Endothelial cell (in vitro differentiated cells): ENCODE results near the gene ALDH3B2. TPM values are rescaled to one million over a fixed set of nuclear protein-coding genes. Genes with fewer than 3 reads are reported as not detected.

Source experiments
- DNase-seq: peaks from one replicate; pipeline ENCODE4 v3.0.0; 2021; ENCODE audit warnings: low spot score
- H3K27ac Mint-ChIP-seq: one replicate; pipeline ENCODE4 v1.8.0; 2021; ENCODE audit warnings: mixed read lengths, inconsistent platforms; ENCODE audit not compliant: unreplicated experiment
- H3K27me3 Mint-ChIP-seq: one replicate; pipeline ENCODE4 v1.8.0; 2021; ENCODE audit warnings: mild to moderate bottlenecking, moderate library complexity, mixed read lengths, inconsistent platforms; ENCODE audit not compliant: unreplicated experiment
- H3K36me3 Mint-ChIP-seq: one replicate; pipeline ENCODE4 v1.8.0; 2021; ENCODE audit warnings: mild to moderate bottlenecking, low read depth, mixed read lengths, inconsistent platforms; ENCODE audit not compliant: unreplicated experiment
- H3K4me1 Mint-ChIP-seq: one replicate; pipeline ENCODE4 v1.8.0; 2021; ENCODE audit warnings: mild to moderate bottlenecking, mixed read lengths, inconsistent platforms; ENCODE audit not compliant: unreplicated experiment
- H3K4me3 Mint-ChIP-seq: one replicate; pipeline ENCODE4 v1.8.0; 2021; ENCODE audit warnings: mild to moderate bottlenecking, mixed read lengths, inconsistent platforms; ENCODE audit not compliant: unreplicated experiment
- H3K9me3 Mint-ChIP-seq: one replicate; pipeline ENCODE4 v1.8.0; 2021; ENCODE audit warnings: mixed read lengths, inconsistent platforms; ENCODE audit not compliant: unreplicated experiment
- total RNA-seq: library from RNA; stranded (reverse); fragmentation: NEBNext Ultra II Directional; extraction: Animal tissue kit (Norgen Biotek cat#: 25700); gene quantifications from one replicate; pipeline ENCODE4 v1.2.1, GENCODE V29; 2021; ENCODE audit not compliant: unreplicated experiment
- TF ChIP-seq, protein P1 (sequence below): fragments of 200-600 bp; sonication (generic); IDR thresholded peaks from one replicate; pipeline ENCODE4 v1.5.0; 2021; ENCODE audit warnings: antibody characterized with exemption; ENCODE audit not compliant: unreplicated experiment

Gene ALDH3B2
- total RNA-seq, 1 donor from 2014 or later, result 0.72 TPM

- no peak overlapping the region for H3K4me3 Mint-ChIP-seq
- no peaks in the 10 kb centered on the region for H3K4me1 Mint-ChIP-seq
- TF ChIP-seq, protein P1, sequence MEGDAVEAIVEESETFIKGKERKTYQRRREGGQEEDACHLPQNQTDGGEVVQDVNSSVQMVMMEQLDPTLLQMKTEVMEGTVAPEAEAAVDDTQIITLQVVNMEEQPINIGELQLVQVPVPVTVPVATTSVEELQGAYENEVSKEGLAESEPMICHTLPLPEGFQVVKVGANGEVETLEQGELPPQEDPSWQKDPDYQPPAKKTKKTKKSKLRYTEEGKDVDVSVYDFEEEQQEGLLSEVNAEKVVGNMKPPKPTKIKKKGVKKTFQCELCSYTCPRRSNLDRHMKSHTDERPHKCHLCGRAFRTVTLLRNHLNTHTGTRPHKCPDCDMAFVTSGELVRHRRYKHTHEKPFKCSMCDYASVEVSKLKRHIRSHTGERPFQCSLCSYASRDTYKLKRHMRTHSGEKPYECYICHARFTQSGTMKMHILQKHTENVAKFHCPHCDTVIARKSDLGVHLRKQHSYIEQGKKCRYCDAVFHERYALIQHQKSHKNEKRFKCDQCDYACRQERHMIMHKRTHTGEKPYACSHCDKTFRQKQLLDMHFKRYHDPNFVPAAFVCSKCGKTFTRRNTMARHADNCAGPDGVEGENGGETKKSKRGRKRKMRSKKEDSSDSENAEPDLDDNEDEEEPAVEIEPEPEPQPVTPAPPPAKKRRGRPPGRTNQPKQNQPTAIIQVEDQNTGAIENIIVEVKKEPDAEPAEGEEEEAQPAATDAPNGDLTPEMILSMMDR, result no peak
- DNase-seq, result no peak
- no peak overlapping the region for H3K27ac Mint-ChIP-seq
- no peaks in the 10 kb centered on the region for H3K36me3 Mint-ChIP-seq
- no peaks in the 10 kb centered on the region for H3K9me3 Mint-ChIP-seq
- no peaks in the 10 kb centered on the region for H3K27me3 Mint-ChIP-seq
Observed at GRCh38 chr11:67699521-67699920, 25.1 kb upstream of the ALDH3B2 start.

- TF ChIP-seq, protein P1, result no peak
- no peak overlapping the region for H3K4me3 Mint-ChIP-seq
- H3K9me3 Mint-ChIP-seq, result no peaks in the 10 kb centered on the region
- no peak for DNase-seq
- H3K36me3 Mint-ChIP-seq, result no peaks in the 10 kb centered on the region
- no peaks in the 10 kb centered on the region for H3K4me1 Mint-ChIP-seq
- no peaks in the 10 kb centered on the region for H3K27me3 Mint-ChIP-seq
- no peak overlapping the region for H3K27ac Mint-ChIP-seq
Observed at GRCh38 chr11:67698247-67698646, 23.8 kb upstream of the ALDH3B2 start.

- DNase-seq, result no peak
- no peak overlapping the region for H3K4me3 Mint-ChIP-seq
- no peak overlapping the region for H3K27ac Mint-ChIP-seq
- H3K27me3 Mint-ChIP-seq, result no peaks in the 10 kb centered on the region
- H3K36me3 Mint-ChIP-seq, result no peaks in the 10 kb centered on the region
- H3K9me3 Mint-ChIP-seq, result no peaks in the 10 kb centered on the region
- TF ChIP-seq, protein P1, result no peak
- no peaks in the 10 kb centered on the region for H3K4me1 Mint-ChIP-seq
Observed at GRCh38 chr11:67697846-67698245, 23.4 kb upstream of the ALDH3B2 start.

- H3K27ac Mint-ChIP-seq, result no peak overlapping the region
Observed at GRCh38 chr11:67696998-67697397, 22.6 kb upstream of the ALDH3B2 start.

DNA sequence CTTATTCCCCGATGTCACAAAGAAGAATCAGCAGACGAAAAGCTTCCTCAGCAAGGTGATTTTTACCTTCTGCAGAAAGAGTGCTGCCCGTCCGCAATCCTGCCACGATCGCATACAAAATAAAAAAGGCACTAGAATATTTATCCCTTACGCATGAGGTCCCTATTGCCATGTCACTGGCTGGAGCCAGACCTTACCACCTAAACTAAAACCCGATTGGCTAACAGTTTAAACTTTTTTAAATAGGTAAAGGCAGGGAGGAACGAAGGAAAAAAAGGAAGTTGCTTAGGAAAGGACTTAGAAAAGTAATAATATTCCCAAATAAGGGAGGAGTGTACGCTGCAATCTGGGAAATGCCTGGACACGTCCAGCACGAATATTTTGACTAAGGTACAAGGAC lies 21.2 kb upstream of the ALDH3B2 start:
- no peak for DNase-seq
- no peak overlapping the region for H3K4me3 Mint-ChIP-seq
- TF ChIP-seq, protein P1, result no peak
- no peaks in the 10 kb centered on the region for H3K36me3 Mint-ChIP-seq
- no peaks in the 10 kb centered on the region for H3K9me3 Mint-ChIP-seq
- H3K4me1 Mint-ChIP-seq, result no peaks in the 10 kb centered on the region
- no peaks in the 10 kb centered on the region for H3K27me3 Mint-ChIP-seq
- H3K27ac Mint-ChIP-seq, result no peak overlapping the region

More at GRCh38 chr11:67696998-67697397, 22.6 kb upstream of the ALDH3B2 start:
- Mint-ChIP-seq H3K9me3 (no peaks in the 10 kb centered on the region), H3K4me1 (no peaks in the 10 kb centered on the region), H3K36me3 (no peaks in the 10 kb centered on the region), H3K4me3 (no peak overlapping the region), H3K27me3 (no peaks in the 10 kb centered on the region)
- no peak for DNase-seq
- TF ChIP-seq, protein P1, result no peak
